DND-41 (cell line): ENCODE data around the gene HLTF.

Source experiments
- CTCF ChIP-seq: IDR thresholded peaks from 2 replicates; pipeline ENCODE4 v1.5.1; 2012; ENCODE audit warnings: borderline replicate concordance, low read length, moderate library complexity, mild to moderate bottlenecking; ENCODE audit not compliant: poor library complexity, severe bottlenecking; ENCODE audit errors: extremely low read depth
- EZH2 ChIP-seq: IDR thresholded peaks from 3 replicates; pipeline ENCODE4 v1.6.1; 2012; ENCODE audit warnings: borderline replicate concordance, low read depth, mild to moderate bottlenecking, moderate library complexity, low read length, inconsistent platforms; ENCODE audit not compliant: severe bottlenecking

DNA sequence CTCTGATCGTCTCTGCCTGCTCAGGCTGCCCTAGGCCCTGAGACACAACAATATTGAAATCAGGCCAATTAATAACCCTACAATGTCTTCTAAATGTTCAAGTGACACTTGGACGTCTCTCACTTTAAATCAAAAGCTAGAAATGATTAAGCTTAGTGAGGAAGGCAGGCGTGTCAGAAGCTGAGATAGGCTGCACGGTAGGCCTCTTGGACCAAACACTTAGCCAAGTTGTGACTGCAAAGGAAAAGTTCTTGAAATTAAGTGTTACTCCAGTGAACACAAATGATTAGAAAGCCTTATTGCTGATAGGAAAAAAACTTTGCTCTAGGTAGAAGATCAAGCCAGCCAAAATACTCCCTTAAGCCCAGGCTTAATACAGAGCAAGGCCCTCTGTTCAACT, 45.3 kb upstream of the HLTF start:
- TF ChIP-seq EZH2 (no peak), CTCF (no peak)
